ENCODE measurements around the gene HSPA12B. TPM values are rescaled to one million over a fixed set of nuclear protein-coding genes. Genes with fewer than 3 reads are reported as not detected.

HSPA12B gene
- total RNA-seq, 1 experiment from 2014 or later, result not detected

DNA sequence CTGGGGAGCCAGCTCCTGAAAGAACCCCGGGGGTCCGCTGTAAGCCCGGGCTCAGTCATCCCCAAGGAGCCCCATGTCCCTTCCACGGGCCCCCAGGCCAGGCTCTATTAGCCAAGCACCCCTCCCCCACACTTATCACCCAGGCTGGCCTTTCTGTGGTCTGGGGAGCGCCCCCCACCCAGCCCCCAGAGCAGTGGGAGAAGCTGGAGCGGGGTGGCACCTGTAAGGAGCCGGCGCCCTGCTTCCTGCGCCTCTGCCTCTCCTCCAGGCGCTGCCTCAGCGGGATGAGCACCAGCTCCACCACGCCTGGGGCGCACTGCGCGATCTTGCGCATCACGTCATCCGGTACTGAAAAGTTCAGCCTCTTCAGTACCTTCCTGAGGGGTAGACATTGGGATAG is 46.5 kb downstream of the HSPA12B start:
- H3K4me1 ChIP-seq (replicated peaks), result peaks cover 14% of the 10 kb centered on the region
- no peak overlapping the region for H3K27ac ChIP-seq
- peaks cover 20% of the 10 kb centered on the region for H3K36me3 ChIP-seq
- no peak for DNase-seq (ENCODE audit: low read depth in 1 of 2, low spot score in 2 of 2)
- peaks cover 15% of the 10 kb centered on the region for H3K27me3 ChIP-seq (replicated peaks)
- H3K9me3 ChIP-seq (replicated peaks), result no peaks in the 10 kb centered on the region; the same call in 1 of the 2 replicates
- H3K4me3 ChIP-seq, result no peak overlapping the region

DNA sequence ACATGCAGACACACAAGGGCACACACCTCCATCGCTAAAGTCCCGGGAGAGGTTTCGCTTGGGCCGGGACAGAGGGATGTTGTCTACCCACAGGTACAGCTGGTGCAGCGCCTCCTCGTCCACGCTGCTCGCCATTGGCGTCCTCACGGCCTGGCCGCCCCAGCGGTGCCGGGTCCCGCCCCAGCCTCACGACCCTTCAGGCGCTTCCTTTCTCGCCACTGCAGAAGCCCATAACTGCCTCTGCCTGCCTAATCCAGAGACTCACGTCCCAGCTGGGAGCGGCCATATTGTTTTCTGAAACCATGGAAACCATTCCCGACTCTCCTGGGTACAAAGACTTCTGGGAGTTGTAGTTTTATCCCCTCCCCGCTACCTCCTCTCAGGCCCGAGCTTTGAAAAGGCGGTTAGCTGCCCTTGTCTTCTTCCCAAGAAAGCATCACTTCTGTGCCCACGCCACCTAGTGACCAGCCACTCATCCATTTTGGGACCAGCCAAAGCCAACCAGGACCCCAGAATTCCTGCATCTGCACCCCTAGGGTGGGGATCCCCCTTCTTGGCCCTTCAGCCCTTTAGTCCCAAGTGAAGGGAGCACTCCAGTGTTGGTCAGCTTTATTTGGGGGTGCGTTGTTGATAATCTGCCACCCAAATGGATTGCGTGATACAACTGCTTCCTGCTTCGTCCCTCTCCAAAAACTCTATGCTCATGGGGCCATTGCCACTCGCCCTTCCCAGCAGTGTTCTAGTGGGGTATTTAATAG is 48.8 kb downstream of the HSPA12B start, which contains the start of gene SPEF1:
SPEF1 (minus strand) TSS at position 296 of the 758 bp plus-strand sequence; CDS start at position 135, 161 bp downstream.
- H3K27me3 ChIP-seq (replicated peaks), result peaks cover 15% of the 10 kb centered on the region
- DNase-seq (ENCODE audit: low read depth in 1 of 2, low spot score in 2 of 2), result peak; percentile 90 to 93
- peaks cover 40% of the 10 kb centered on the region for H3K36me3 ChIP-seq
- H3K4me3 ChIP-seq, result peak within 1 kb of the TSS; percentile 22
- H3K4me1 ChIP-seq (replicated peaks), result peaks cover 34% of the 10 kb centered on the region
- no peak within 1 kb of the TSS for H3K27ac ChIP-seq
- H3K9me3 ChIP-seq (replicated peaks), result no peaks in the 10 kb centered on the region; the same call in 1 of the 2 replicates

DNA sequence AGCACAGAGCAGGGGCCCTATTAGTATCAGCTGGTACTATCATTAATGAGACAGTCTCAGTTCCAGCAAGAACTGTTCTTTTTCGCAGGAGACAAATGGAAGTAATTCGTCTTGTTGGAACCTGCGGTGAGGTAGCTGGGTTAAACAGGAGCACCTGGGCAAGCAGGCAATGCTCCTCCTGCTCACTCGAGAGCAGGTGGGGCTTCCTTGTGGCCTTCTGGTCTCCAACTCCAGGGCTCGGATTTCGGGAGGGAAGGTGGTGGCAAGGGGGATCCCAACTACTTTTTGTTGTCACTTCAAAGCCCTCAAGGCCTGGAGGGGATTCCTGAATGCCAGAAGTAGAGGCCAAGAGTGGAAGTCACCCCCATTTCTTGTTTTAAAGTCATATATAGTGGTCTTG is 50.1 kb downstream of the HSPA12B start:
- Histone ChIP-seq H3K9me3 (replicated peaks) (no peaks in the 10 kb centered on the region; the same call in 1 of the 2 replicates), H3K4me3 (no peak overlapping the region), H3K27me3 (replicated peaks) (peaks cover 11% of the 10 kb centered on the region), H3K36me3 (peaks cover 40% of the 10 kb centered on the region), H3K27ac (no peak overlapping the region), H3K4me1 (replicated peaks) (peaks cover 38% of the 10 kb centered on the region)
- DNase-seq (ENCODE audit: low read depth in 1 of 2, low spot score in 2 of 2), result no peak

DNA sequence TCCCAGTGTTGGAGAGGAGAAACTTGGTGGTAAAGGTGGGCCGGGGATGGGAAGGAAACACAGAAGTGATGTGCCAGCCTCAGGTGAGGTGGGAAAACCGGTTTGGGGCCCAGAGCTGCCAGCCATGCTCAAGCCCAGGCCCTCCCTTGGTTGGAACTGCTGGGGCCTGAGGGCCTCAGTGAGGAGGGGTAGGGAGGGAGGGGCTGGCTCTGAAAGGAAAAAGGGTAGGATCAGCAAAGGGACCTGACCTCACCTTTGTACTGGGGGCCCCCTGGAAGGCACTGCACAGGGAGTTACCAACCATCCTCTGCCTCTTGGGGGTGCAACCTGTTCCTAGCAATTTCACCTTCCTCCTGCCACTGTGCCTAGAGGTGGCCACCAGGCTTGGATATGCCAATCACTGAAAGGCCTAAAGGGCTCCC is 50.6 kb downstream of the HSPA12B start:
- no peak overlapping the region for H3K27ac ChIP-seq
- H3K36me3 ChIP-seq, result peaks cover 40% of the 10 kb centered on the region
- peaks cover 7% of the 10 kb centered on the region for H3K27me3 ChIP-seq (replicated peaks)
- H3K4me1 ChIP-seq (replicated peaks), result peaks cover 33% of the 10 kb centered on the region
- no peaks in the 10 kb centered on the region; the same call in 1 of the 2 replicates for H3K9me3 ChIP-seq (replicated peaks)
- no peak overlapping the region for H3K4me3 ChIP-seq
- DNase-seq (ENCODE audit: low read depth in 1 of 2, low spot score in 2 of 2), result no peak

DNA sequence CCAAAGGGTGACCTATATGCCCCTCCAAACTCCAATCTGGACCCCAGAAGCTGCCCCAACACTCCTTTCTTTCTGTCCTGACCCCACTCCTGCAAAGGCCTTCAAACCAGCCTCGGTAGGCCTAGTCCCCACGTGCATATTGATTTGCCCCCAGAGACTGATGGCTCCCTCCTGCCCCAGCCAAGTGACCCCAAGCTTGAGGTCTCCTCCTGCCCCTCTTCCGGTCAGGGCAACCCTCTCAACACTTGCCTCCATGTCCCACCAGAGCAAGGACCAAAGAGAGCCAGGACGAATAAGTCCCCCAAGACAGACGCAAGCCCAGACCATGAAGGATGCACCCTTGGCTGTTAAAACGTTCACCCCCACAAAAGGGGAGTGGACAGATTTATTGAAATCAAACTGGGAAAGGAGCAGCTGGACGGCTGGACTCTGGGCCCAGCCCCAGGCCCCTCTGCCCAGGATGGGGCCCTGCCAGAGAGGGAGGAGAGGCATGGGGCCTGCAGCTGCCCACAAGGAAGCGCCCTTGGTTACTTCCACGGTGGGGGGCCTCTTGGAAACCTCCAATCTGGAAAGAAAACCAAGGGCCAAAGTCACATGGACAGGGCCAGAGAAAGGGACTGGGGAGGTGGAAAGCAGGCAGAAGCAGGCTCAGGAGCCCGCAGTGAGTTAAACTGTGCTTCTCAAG is 51.2 kb downstream of the HSPA12B start:
- H3K4me1 ChIP-seq (replicated peaks), result peaks cover 31% of the 10 kb centered on the region
- H3K9me3 ChIP-seq (replicated peaks), result no peaks in the 10 kb centered on the region; the same call in 1 of the 2 replicates
- no peak overlapping the region for H3K27ac ChIP-seq
- DNase-seq (ENCODE audit: low read depth in 1 of 2, low spot score in 2 of 2), result no peak
- peaks cover under 1% of the 10 kb centered on the region; the same call in 1 of the 2 replicates for H3K27me3 ChIP-seq (replicated peaks)
- peaks cover 40% of the 10 kb centered on the region for H3K36me3 ChIP-seq
- H3K4me3 ChIP-seq, result no peak overlapping the region

DNA sequence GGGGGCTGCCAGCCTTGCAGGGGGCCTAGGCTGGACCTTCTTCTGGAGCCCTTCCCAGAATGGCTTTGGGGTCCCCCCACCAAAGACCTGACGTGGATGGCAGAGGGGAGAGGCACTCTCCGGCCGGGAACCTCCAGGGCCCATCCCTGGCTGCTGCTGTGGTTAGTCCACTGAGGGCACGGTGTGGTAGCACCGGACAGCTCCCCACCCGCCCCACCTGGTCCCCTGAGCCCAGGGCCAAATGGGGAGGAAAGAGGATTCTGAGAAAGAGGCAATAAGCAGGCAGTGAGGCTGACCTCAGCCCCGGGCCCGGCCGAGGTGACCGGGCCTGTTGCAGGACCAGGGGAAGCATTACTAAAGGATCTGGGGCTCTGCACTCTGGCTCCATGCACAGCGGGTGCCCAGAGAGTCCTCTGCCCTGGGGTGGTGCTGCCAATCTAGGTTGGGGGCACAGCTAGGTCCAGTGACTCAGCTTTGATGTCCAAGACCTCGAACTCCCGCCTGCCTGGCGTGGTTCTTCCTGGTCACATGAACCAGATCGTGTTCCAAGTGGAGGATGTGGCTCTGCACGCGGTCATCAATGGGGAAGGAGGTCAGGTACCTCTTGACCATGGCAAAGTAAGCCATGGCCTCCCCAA is 51.9 kb downstream of the HSPA12B start:
- no peak for DNase-seq (ENCODE audit: low read depth in 1 of 2, low spot score in 2 of 2)
- Histone ChIP-seq H3K4me1 (replicated peaks) (peaks cover 31% of the 10 kb centered on the region), H3K9me3 (replicated peaks) (no peaks in the 10 kb centered on the region; the same call in 1 of the 2 replicates), H3K27ac (no peak overlapping the region), H3K27me3 (replicated peaks) (no peaks in the 10 kb centered on the region), H3K36me3 (peaks cover 40% of the 10 kb centered on the region), H3K4me3 (peak overlapping the region; percentile 57; the same call in 1 of the 2 replicates)

DNA sequence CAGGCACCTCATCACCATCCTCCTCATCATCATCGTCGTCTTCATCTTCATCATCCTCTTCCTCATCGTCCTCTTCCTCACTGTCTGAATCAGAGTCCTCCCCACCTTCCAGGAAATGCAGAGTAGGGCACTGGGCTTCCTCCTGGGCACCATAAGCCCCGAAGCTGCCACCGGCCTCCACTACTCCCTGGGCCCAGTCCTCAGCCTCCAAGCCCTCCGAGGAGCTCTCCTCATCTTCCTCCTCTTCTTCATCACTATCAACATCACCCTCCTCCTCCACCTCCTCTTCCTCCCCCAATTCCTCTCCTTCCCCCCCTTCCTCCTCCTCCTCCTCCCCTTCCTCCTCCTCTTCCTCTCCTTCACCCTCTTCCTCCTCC is 52.4 kb downstream of the HSPA12B start:
- peak overlapping the region; percentile 57; the same call in 1 of the 2 replicates for H3K4me3 ChIP-seq
- DNase-seq (ENCODE audit: low read depth in 1 of 2, low spot score in 2 of 2), result no peak
- H3K36me3 ChIP-seq, result peaks cover 40% of the 10 kb centered on the region
- H3K27me3 ChIP-seq (replicated peaks), result no peaks in the 10 kb centered on the region
- no peak overlapping the region for H3K27ac ChIP-seq
- H3K4me1 ChIP-seq (replicated peaks), result peaks cover 31% of the 10 kb centered on the region
- no peaks in the 10 kb centered on the region; the same call in 1 of the 2 replicates for H3K9me3 ChIP-seq (replicated peaks)

DNA sequence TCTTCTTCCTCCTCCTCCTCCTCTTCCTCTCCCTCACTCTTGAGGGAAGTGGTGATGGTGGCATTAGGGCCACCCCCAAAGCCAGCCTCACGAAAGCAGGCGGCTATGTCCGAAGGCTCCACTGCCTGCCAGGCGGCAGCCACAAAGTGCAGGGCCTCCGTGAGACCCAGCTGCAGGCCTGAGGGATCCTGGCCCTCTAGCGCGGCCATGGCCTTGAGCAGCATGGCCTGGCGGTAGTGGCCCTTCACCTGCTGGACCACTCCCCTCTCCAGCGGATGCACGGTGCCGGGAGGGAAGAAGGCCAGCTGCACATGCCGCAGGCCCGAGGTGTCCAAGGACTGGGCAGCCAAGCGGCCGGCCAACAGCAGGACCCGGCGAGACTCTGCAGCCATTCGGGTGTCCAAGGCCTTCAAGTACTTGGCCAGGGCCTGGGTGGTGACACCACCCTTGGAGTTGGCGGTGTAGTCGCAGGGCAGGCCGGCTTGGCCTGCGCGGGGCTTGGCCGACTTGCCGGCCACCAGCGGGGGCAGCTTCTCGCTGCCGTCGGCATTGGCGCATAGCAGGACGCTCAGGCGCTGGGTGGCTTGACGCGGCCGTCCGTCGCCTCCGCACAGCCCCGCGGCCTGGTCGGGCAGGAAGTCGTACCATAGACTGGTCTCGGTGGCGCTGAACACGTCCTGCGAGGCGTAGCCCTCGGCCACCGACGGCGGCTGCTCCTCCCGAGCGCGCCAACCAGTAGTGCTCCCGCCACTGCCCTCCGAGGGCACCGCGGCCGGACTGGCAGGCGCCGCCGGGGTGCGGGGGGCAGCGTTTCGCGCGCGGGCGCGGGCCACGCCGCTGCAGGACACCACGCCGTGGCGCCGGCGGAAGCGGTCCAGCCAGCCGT is 53.0 kb downstream of the HSPA12B start:
- no peaks in the 10 kb centered on the region for H3K27me3 ChIP-seq (replicated peaks)
- no peaks in the 10 kb centered on the region; the same call in 1 of the 2 replicates for H3K9me3 ChIP-seq (replicated peaks)
- peak overlapping the region; percentile 57 for H3K4me3 ChIP-seq
- H3K4me1 ChIP-seq (replicated peaks), result peaks cover 31% of the 10 kb centered on the region
- peak overlapping the region; percentile 63 for H3K27ac ChIP-seq
- H3K36me3 ChIP-seq, result peaks cover 40% of the 10 kb centered on the region
- DNase-seq (ENCODE audit: low read depth in 1 of 2, low spot score in 2 of 2), result no peak

DNA sequence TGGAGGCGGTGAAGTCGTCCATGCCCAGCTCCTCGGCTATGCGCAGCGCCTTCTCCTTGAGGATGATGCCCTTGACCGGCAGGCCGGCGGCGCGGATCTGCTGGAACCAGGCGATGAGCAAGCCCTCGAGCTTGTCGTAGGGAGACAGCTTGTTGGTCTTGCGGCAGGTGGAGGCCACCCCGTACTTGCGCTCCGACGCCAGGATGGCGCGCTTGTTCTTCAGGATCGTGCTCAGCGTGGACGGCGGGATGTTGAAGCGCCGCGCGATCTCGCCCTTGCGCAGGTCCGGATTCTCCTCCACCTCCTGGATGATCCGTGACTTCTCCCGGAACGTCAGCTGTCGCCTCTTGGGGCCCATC is 53.6 kb downstream of the HSPA12B start:
- H3K27ac ChIP-seq, result peak overlapping the region; percentile 63
- H3K9me3 ChIP-seq (replicated peaks), result no peaks in the 10 kb centered on the region; the same call in 1 of the 2 replicates
- H3K4me3 ChIP-seq, result peak overlapping the region; percentile 57
- DNase-seq (ENCODE audit: low read depth in 1 of 2, low spot score in 2 of 2), result peak; percentile 55 to 63
- H3K36me3 ChIP-seq, result peaks cover 40% of the 10 kb centered on the region
- peaks cover 26% of the 10 kb centered on the region for H3K4me1 ChIP-seq (replicated peaks)
- H3K27me3 ChIP-seq (replicated peaks), result no peaks in the 10 kb centered on the region

DNA sequence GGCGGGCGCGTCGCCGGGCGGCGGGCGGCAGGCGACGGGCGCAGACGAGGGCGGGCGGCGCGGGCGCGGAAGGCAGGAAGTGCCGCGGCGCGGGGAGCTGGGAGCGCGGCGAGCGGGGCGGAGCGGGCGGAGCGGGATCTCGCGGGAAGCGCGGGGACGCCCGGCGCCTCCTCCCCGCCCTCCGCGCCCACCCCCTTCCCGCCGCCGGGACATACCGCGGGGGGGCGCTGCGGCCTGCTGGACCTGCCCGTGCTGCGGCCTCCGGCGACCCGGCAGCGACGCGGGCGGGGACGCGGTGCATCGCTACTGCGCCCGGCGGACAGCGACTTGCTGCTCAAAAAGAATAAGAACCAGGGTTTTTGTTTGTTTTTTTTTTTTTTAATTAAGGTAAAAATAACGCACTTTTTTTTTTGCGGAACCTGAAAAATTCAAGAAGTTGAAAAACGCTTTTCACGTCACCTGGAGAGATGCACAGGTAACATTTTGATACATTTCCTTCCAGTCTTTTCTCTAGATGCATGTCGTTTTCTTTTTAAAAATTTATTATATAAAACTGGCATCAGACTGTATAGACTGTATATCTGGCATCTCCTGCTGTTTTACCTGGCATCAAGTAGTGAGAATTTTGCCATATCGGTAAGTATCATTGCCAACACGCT is 54.3 kb downstream of the HSPA12B start, which contains the start of gene CENPB:
CENPB (minus strand) TSS at position 76 of the 659 bp plus-strand sequence. CDS start 257 bp downstream, outside the sequence.
- Histone ChIP-seq H3K4me1 (replicated peaks) (peaks cover 25% of the 10 kb centered on the region), H3K36me3 (peaks cover 37% of the 10 kb centered on the region), H3K4me3 (peak within 1 kb of the TSS; percentile 57), H3K27me3 (replicated peaks) (no peaks in the 10 kb centered on the region), H3K9me3 (replicated peaks) (no peaks in the 10 kb centered on the region; the same call in 1 of the 2 replicates), H3K27ac (peak within 1 kb of the TSS; percentile 63)
- DNase-seq (ENCODE audit: low read depth in 1 of 2, low spot score in 2 of 2), result peak; percentile 64 to 87

DNA sequence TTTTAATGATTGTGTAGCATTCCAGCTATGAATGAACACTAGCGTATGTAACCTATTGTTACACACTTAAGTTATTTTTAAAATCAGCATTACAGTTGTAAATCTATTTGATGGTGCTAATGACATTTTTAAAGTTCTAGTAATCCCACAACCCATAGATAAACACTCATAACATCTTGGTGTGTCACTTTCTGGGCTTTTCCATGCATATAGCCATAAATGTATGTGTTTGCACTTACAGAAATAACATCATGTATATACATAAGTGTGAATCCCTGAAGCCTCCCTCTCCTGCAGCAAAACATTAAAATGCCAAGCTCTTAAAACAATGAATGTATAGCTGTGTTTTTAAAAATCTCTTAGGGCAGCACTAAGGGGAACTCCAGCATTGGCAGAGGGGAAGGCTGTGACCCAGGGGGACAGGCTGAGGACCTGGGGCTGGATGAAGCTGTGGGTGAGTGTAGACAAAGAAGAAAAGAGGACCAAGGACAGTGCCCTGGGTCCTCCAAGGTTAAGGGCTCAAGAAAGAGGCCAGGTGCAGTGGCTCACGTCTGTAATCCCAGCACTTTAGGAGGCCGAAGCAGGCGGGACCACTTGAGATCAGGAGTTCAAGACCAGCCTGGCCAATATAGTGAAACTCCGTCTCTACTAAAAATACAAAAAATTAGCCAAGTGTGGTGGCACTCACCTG is 55.0 kb downstream of the HSPA12B start:
- Histone ChIP-seq H3K9me3 (replicated peaks) (no peaks in the 10 kb centered on the region; the same call in 1 of the 2 replicates), H3K27ac (no peak overlapping the region), H3K27me3 (replicated peaks) (no peaks in the 10 kb centered on the region), H3K36me3 (peaks cover 32% of the 10 kb centered on the region), H3K4me3 (peak overlapping the region; percentile 57), H3K4me1 (replicated peaks) (peaks cover 25% of the 10 kb centered on the region)
- DNase-seq (ENCODE audit: low read depth in 1 of 2, low spot score in 2 of 2), result no peak

DNA sequence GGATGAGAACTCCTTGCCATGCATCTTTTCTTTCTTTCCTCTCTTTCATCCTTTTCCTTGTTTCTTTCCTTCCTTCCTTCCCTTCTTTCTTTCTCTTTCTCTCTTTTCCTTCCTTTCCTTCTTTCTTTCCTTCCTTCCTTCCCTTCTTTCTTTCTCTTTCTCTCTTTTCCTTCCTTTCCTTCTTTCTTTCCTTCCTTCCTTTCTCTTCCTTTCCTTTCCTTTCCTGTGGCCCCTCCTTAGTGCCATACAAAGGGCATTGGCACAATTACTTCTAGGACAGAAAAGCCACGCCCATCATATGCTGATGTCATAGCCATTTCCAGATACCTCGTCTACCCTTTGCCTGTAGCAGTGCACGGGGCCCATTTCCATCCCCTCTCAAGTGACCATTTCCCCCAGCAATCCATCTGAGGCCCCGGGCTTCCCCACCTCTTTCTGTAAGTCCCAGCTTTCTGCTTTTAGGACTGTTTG is 56.2 kb downstream of the HSPA12B start:
- no peak for DNase-seq (ENCODE audit: low read depth in 1 of 2, low spot score in 2 of 2)
- H3K4me3 ChIP-seq, result no peak overlapping the region

More for the DNA sequence above, 56.2 kb downstream of the HSPA12B start:
- Histone ChIP-seq H3K27ac (no peak overlapping the region), H3K27me3 (replicated peaks) (no peaks in the 10 kb centered on the region), H3K4me1 (replicated peaks) (peaks cover 25% of the 10 kb centered on the region), H3K36me3 (peaks cover 21% of the 10 kb centered on the region), H3K9me3 (replicated peaks) (no peaks in the 10 kb centered on the region; the same call in 1 of the 2 replicates)

All from SJSA1 (cell line).